Right atrium auricular region (tissue), 2 donors: ENCODE measurements around the gene SGO1. TPM values are rescaled to one million over a fixed set of nuclear protein-coding genes. Genes with fewer than 3 reads are reported as not detected.

Experiments used
- DNase-seq: peaks from one replicate; pipeline ENCODE4 v3.0.0-alpha.2; 2019; ENCODE audit warnings: low spot score
- H3K27ac ChIP-seq, 2 donors: fragments of 200-600 bp; sonication (generic); 1 replicate in 1 of 2; 2 replicates in 1 of 2; pipeline ENCODE4 v1.5.1; 2016 to 2019
- H3K27me3 ChIP-seq, 2 donors: fragments of 200-600 bp; sonication (generic); one replicate each; pipeline versions ENCODE4 v1.5.1 to v1.6.0; 2017 to 2019
- H3K36me3 ChIP-seq: fragments of 200-600 bp; sonication (generic); one replicate; pipeline ENCODE4 v1.5.1; 2016
- H3K4me1 ChIP-seq, 2 donors: fragments of 200-600 bp; sonication (generic); one replicate each; pipeline versions ENCODE4 v1.5.1 to v1.6.0; 2017 to 2019
- H3K4me3 ChIP-seq, 2 donors: fragments of 200-600 bp; sonication (generic); 1 replicate in 1 of 2; 2 replicates in 1 of 2; pipeline ENCODE4 v1.5.1; 2017 to 2019; ENCODE audit warnings: mild to moderate bottlenecking in 1 of 2, moderate library complexity in 1 of 2
- H3K9me3 ChIP-seq, 2 donors: fragments of 200-600 bp; sonication (generic); one replicate each; pipeline ENCODE4 v1.5.1; 2019
- CTCF ChIP-seq, 2 donors: fragments of 200-600 bp; sonication (generic); IDR thresholded peaks; one replicate each; pipeline ENCODE4 v1.5.1; 2019; ENCODE audit warnings: antibody characterized with exemption in 2 of 2
- total RNA-seq, 2 donors: library from RNA; depleted of rRNA; stranded (reverse); fragments of >200 nt; gene quantifications; one replicate each; pipeline ENCODE4 v1.1.0, GENCODE V29; 2016

The SGO1 gene
- total RNA-seq, 2 donors from 2014 or later = 0.63 TPM; not detected in 1

- TF ChIP-seq CTCF (IDR thresholded peaks at IDR 0.05) = no peak
- Histone ChIP-seq H3K36me3 (no peaks in the 10 kb centered on the region), H3K9me3 (no peaks in the 10 kb centered on the region), H3K27ac (no peak overlapping the region), H3K4me3 (no peak overlapping the region), H3K4me1 (no peaks in the 10 kb centered on the region), H3K27me3 (no peaks in the 10 kb centered on the region)
- DNase-seq = no peak
Observed at GRCh38 chr3:20194793-20195460, 8.9 kb upstream of the SGO1 start.

GRCh38 chr3:20190991-20191390 lies 5.0 kb upstream of the SGO1 start:
- Histone ChIP-seq H3K27me3 (no peaks in the 10 kb centered on the region), H3K4me3 (no peak overlapping the region), H3K27ac (no peak overlapping the region), H3K4me1 (peaks cover 0 to 7% of the 10 kb centered on the region in 2 donors), H3K9me3 (no peaks in the 10 kb centered on the region), H3K36me3 (no peaks in the 10 kb centered on the region)
- DNase-seq = no peak
- no peak for TF ChIP-seq CTCF (IDR thresholded peaks at IDR 0.05)

- peak overlapping the region; percentile 90 to 92 for H3K27ac ChIP-seq
- H3K27me3 ChIP-seq = no peaks in the 10 kb centered on the region
- DNase-seq = no peak
- no peak for TF ChIP-seq CTCF (IDR thresholded peaks at IDR 0.05)
- peaks cover 0 to 14% of the 10 kb centered on the region in 2 donors for H3K4me1 ChIP-seq
- H3K36me3 ChIP-seq = no peaks in the 10 kb centered on the region
- no peaks in the 10 kb centered on the region for H3K9me3 ChIP-seq
- peak overlapping the region; percentile 60 to 62 for H3K4me3 ChIP-seq
Observed at GRCh38 chr3:20186600-20187004, 596 bp upstream of the SGO1 start.

- no peak overlapping the region for H3K27ac ChIP-seq
- peaks cover 0 to 14% of the 10 kb centered on the region in 2 donors for H3K4me1 ChIP-seq
- no peaks in the 10 kb centered on the region for H3K36me3 ChIP-seq
- peak overlapping the region; percentile 60 to 62 for H3K4me3 ChIP-seq
- H3K9me3 ChIP-seq = no peaks in the 10 kb centered on the region
- no peaks in the 10 kb centered on the region for H3K27me3 ChIP-seq
- no peak for TF ChIP-seq CTCF (IDR thresholded peaks at IDR 0.05)
- DNase-seq = no peak
Observed at GRCh38 chr3:20185331-20185678, 701 bp downstream of the SGO1 start.

- Histone ChIP-seq H3K36me3 (no peaks in the 10 kb centered on the region), H3K4me1 (peaks cover 0 to 12% of the 10 kb centered on the region in 2 donors), H3K9me3 (no peaks in the 10 kb centered on the region), H3K4me3 (no peak overlapping the region), H3K27ac (no peak overlapping the region), H3K27me3 (no peaks in the 10 kb centered on the region)
- TF ChIP-seq CTCF (IDR thresholded peaks at IDR 0.05) = no peak
- DNase-seq = no peak
Observed at GRCh38 chr3:20182206-20182605, 3.8 kb downstream of the SGO1 start.

GRCh38 chr3:20181276-20181675 lies 4.7 kb downstream of the SGO1 start:
- no peak for DNase-seq
- Histone ChIP-seq H3K27ac (no peak overlapping the region), H3K36me3 (no peaks in the 10 kb centered on the region), H3K4me1 (peaks cover 0 to 7% of the 10 kb centered on the region in 2 donors), H3K4me3 (no peak overlapping the region), H3K27me3 (no peaks in the 10 kb centered on the region), H3K9me3 (no peaks in the 10 kb centered on the region)
- TF ChIP-seq CTCF (IDR thresholded peaks at IDR 0.05) = no peak
